Calu3 (cell line): ENCODE measurements around the gene ZP2. TPM values are rescaled to one million over a fixed set of nuclear protein-coding genes. Genes with fewer than 3 reads are reported as not detected.

Source experiments
- BruUV-seq: library from RNA; stranded (reverse); fragments of 400-500 nt; replicated peaks from 2 replicates; lab custom pipeline; 2021; lab: Mats Ljungman, UMichigan
- CTCF ChIA-PET: fragments of 300-600 bp; sonication (Branson Sonifier 250); formaldehyde crosslinking; loops from one replicate; lab custom pipeline; 2022; ENCODE audit warnings: antibody characterized with exemption; lab: Charles Lee
- DNase-seq: peaks from one replicate; pipeline ENCODE4 v3.0.0; 2022
- H3K27ac Mint-ChIP-seq: one replicate; pipeline ENCODE4 v1.8.0; 2022; ENCODE audit warnings: mixed read lengths; ENCODE audit not compliant: unreplicated experiment
- H3K27me3 Mint-ChIP-seq: one replicate; pipeline ENCODE4 v1.8.0; 2022; ENCODE audit warnings: mixed read lengths; ENCODE audit not compliant: unreplicated experiment
- H3K36me3 Mint-ChIP-seq: one replicate; pipeline ENCODE4 v1.8.0; 2022; ENCODE audit warnings: mild to moderate bottlenecking, moderate library complexity, mixed read lengths; ENCODE audit not compliant: insufficient read depth, unreplicated experiment
- H3K4me1 Mint-ChIP-seq: one replicate; pipeline ENCODE4 v1.8.0; 2022; ENCODE audit warnings: mild to moderate bottlenecking, low read depth, mixed read lengths; ENCODE audit not compliant: unreplicated experiment
- H3K4me3 Mint-ChIP-seq: one replicate; pipeline ENCODE4 v1.8.0; 2022; ENCODE audit warnings: mild to moderate bottlenecking, low read depth, moderate library complexity, mixed read lengths; ENCODE audit not compliant: unreplicated experiment
- H3K9me3 Mint-ChIP-seq: one replicate; pipeline ENCODE4 v1.8.0; 2022; ENCODE audit warnings: low read depth, mixed read lengths; ENCODE audit not compliant: unreplicated experiment
- intact Hi-C: fragments of 100-400 bp; cut with micrococcal nuclease; formaldehyde crosslinking; loops from one replicate; pipeline ENCODE4 v1.10.0; 2022; ENCODE audit not compliant: unreplicated experiment
- total RNA-seq: library from RNA; stranded (reverse); gene quantifications from 2 replicates; pipeline ENCODE4 v1.2.3, GENCODE V29; 2022
- TF ChIP-seq, protein P1 (sequence below): fragments of 200-600 bp; IDR thresholded peaks from one replicate; pipeline ENCODE4 v1.8.0; 2022; ENCODE audit warnings: antibody characterized with exemption; ENCODE audit not compliant: unreplicated experiment

Gene ZP2
- total RNA-seq, 1 experiment from 2014 or later = not detected

DNA sequence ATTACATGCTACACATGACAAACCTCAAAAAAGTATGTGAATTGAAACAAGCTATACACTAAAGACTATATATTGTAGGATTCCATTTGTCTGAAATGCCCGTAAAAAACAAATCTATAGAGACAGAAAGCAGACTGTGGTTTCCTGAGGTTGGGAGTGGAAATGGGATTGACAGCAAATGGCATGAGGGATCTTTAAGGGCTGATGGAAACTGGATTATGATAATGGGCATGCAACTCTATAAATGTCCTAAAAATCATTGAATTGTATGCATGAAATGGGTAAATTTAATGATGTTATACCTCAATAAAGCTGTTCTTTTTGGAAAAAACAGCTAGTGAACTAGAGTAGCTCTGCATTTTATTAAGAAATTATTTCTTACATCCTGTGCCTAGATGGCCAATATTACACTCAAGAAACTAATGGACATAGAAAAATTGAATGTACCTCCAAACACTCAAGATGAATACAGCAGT, 21.7 kb upstream of the ZP2 start:
- intact Hi-C loops = loop anchor here (5.0 kb wide), 1 partner anchor 44 kb away; the partner anchor contains the start of gene CRYM
- Mint-ChIP-seq H3K36me3 (peaks cover 6% of the 10 kb centered on the region), H3K27me3 (no peaks in the 10 kb centered on the region), H3K9me3 (peaks cover 3% of the 10 kb centered on the region), H3K4me1 (peaks cover 29% of the 10 kb centered on the region), H3K4me3 (peak overlapping the region; percentile 78), H3K27ac (peak overlapping the region; percentile 45)
- no peak for DNase-seq
- BruUV-seq = no TSS peak
- TF ChIP-seq, protein P1, sequence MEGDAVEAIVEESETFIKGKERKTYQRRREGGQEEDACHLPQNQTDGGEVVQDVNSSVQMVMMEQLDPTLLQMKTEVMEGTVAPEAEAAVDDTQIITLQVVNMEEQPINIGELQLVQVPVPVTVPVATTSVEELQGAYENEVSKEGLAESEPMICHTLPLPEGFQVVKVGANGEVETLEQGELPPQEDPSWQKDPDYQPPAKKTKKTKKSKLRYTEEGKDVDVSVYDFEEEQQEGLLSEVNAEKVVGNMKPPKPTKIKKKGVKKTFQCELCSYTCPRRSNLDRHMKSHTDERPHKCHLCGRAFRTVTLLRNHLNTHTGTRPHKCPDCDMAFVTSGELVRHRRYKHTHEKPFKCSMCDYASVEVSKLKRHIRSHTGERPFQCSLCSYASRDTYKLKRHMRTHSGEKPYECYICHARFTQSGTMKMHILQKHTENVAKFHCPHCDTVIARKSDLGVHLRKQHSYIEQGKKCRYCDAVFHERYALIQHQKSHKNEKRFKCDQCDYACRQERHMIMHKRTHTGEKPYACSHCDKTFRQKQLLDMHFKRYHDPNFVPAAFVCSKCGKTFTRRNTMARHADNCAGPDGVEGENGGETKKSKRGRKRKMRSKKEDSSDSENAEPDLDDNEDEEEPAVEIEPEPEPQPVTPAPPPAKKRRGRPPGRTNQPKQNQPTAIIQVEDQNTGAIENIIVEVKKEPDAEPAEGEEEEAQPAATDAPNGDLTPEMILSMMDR = no peak
- CTCF ChIA-PET = interaction anchor here (0.6 to 2.3 kb wide), 5 partner anchors 22 to 67 kb away, joined by 3 to 9 read pairs (median 3); no protein-coding TSS in a partner anchor

DNA sequence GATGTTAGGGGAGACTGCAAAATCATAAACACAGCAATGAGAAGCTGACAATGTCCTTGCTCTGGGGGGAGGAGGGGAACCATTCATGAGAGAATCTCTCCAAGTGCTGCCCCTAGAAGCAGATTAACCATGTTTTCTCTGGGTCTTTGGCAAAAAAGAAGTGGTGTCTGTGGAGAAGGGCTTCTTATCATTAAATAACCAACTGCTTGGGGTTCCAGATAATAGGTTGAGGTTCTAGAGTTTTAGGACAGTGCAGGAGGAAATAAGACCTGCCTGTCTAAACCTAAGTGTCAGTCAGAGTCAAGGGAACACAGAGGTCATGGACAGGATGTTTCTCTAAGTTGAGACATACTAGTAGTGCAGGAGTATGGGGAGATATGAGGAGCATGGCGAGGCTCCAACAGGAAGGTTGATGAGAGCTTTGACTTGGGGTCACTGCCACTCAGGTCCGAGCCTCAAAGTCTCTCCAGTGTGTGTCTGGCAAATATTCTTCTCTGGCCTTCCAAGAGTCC, 17.0 kb upstream of the ZP2 start:
- Mint-ChIP-seq H3K36me3 (peaks cover 2% of the 10 kb centered on the region), H3K9me3 (peaks cover 3% of the 10 kb centered on the region), H3K4me3 (no peak overlapping the region), H3K27me3 (no peaks in the 10 kb centered on the region), H3K27ac (no peak overlapping the region), H3K4me1 (peaks cover 5% of the 10 kb centered on the region)
- intact Hi-C loops = no loop called here
- TF ChIP-seq, protein P1 = no peak
- CTCF ChIA-PET = no interaction called here
- BruUV-seq = no TSS peak
- DNase-seq = no peak

DNA sequence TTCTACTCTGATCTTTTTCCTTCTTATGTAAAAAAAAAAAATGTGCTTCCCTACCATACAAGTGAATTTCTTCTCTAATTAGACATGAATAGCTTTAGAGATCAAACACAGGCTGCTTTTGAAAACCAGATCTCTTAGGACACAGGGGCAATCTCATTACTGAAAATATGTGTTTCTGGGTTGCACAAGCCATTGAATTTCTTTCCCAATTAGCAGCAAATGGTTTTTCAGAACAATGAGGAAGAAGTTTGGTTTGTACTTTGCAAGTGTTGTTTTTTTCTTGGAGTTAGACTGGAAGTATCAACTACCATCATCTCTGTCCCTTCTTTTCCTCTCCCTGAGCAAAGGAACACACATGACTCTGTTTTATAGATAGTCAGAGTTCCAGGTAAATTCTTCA, 16.5 kb upstream of the ZP2 start:
- H3K27me3 Mint-ChIP-seq = no peaks in the 10 kb centered on the region
- no peak overlapping the region for H3K27ac Mint-ChIP-seq
- intact Hi-C loops = no loop called here
- peaks cover 3% of the 10 kb centered on the region for H3K9me3 Mint-ChIP-seq
- TF ChIP-seq, protein P1 = no peak
- no TSS peak for BruUV-seq
- CTCF ChIA-PET = interaction anchor here (0.7 kb wide), 1 partner anchor 11 kb away, joined by 3 read pairs; no protein-coding TSS in a partner anchor
- no peak overlapping the region for H3K4me3 Mint-ChIP-seq
- no peaks in the 10 kb centered on the region for H3K36me3 Mint-ChIP-seq
- H3K4me1 Mint-ChIP-seq = peaks cover 5% of the 10 kb centered on the region
- DNase-seq = no peak

DNA sequence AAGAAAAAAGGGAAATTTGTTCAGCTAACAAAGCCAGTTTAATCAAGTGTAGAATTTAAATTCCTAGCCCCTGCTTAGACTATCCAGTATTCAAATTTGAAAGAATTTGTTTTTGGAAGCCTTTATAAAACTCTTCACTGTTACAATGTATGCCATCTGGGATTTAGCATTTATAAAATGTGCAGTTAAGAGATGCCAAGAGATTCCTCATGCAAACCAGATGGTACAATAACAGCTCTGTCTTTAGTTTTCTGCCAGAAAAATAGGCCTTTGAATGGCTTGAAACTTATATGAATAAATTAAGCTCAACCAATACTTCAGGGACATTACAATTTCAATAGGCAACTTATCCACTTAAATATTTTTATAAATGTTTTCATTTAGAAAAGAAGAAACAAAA, 15.4 kb upstream of the ZP2 start:
- no peaks in the 10 kb centered on the region for H3K27me3 Mint-ChIP-seq

More for the DNA sequence above, 15.4 kb upstream of the ZP2 start:
- intact Hi-C loops = no loop called here
- no TSS peak for BruUV-seq
- H3K9me3 Mint-ChIP-seq = peaks cover 3% of the 10 kb centered on the region
- H3K36me3 Mint-ChIP-seq = no peaks in the 10 kb centered on the region
- no peak overlapping the region for H3K4me3 Mint-ChIP-seq
- CTCF ChIA-PET = no interaction called here
- TF ChIP-seq, protein P1 = no peak
- H3K27ac Mint-ChIP-seq = no peak overlapping the region
- peaks cover 16% of the 10 kb centered on the region for H3K4me1 Mint-ChIP-seq
- DNase-seq = no peak
